GM23338 (cell line): ENCODE data around the gene SEMA3C. TPM values are rescaled to one million over a fixed set of nuclear protein-coding genes. Genes with fewer than 3 reads are reported as not detected.

Source experiments
- ATAC-seq: fragments of 200-7000 bp; cut with Tn5 transposase; 3 replicates; pipeline ENCODE4 v1.9.1; 2020
- DNase-seq: peaks from one replicate; pipeline ENCODE4 v3.0.0-alpha.2; 2015; ENCODE audit warnings: low spot score
- H2AFZ ChIP-seq: fragments of 200-600 bp; sonication (generic); 2 replicates; pipeline ENCODE4 v1.8.0; 2016; ENCODE audit warnings: antibody characterized with exemption, mild to moderate bottlenecking, moderate library complexity
- H3F3A ChIP-seq: fragments of 200-600 bp; sonication (generic); replicated peaks from 2 replicates; pipeline ENCODE4 v1.8.0; 2017; ENCODE audit warnings: antibody characterized with exemption, mixed run types, low read depth
- H3K27ac ChIP-seq: fragments of 200-600 bp; sonication (generic); 2 replicates; pipeline ENCODE4 v1.6.1; 2016; ENCODE audit warnings: low read depth
- H3K27me3 ChIP-seq: fragments of 200-600 bp; sonication (generic); 2 replicates; pipeline ENCODE4 v1.8.0; 2016; ENCODE audit warnings: mild to moderate bottlenecking, mixed run types, moderate library complexity; ENCODE audit not compliant: insufficient read depth
- H3K36me3 ChIP-seq: fragments of 200-600 bp; sonication (generic); 2 replicates; pipeline ENCODE4 v1.8.0; 2016; ENCODE audit warnings: mild to moderate bottlenecking; ENCODE audit not compliant: insufficient read depth
- H3K4me1 ChIP-seq: fragments of 200-600 bp; sonication (generic); 2 replicates; pipeline ENCODE4 v1.8.0; 2016; ENCODE audit warnings: mild to moderate bottlenecking, moderate library complexity; ENCODE audit not compliant: insufficient read depth
- H3K4me2 ChIP-seq: fragments of 200-600 bp; sonication (generic); 2 replicates; pipeline ENCODE4 v1.7.1; 2017; ENCODE audit warnings: mixed run types
- H3K4me3 ChIP-seq: fragments of 200-600 bp; sonication (generic); 2 replicates; pipeline ENCODE4 v1.6.1; 2016; ENCODE audit warnings: mixed run types
- H3K79me2 ChIP-seq: fragments of 200-600 bp; sonication (generic); replicated peaks from 2 replicates; pipeline ENCODE4 v1.8.0; 2017; ENCODE audit warnings: mild to moderate bottlenecking; ENCODE audit not compliant: insufficient read depth
- H3K9me2 ChIP-seq: fragments of 200-600 bp; sonication (generic); 2 replicates; pipeline ENCODE4 v1.8.0; 2017; ENCODE audit not compliant: insufficient read depth
- H4K20me1 ChIP-seq: fragments of 200-600 bp; sonication (generic); replicated peaks from 2 replicates; pipeline ENCODE4 v1.8.0; 2017; ENCODE audit warnings: mild to moderate bottlenecking; ENCODE audit not compliant: insufficient read depth
- H3K27ac Mint-ChIP-seq: 2 replicates; pipeline ENCODE4 v1.8.0; 2020; ENCODE audit warnings: inconsistent platforms, mild to moderate bottlenecking, moderate library complexity, mixed read lengths
- H3K27me3 Mint-ChIP-seq: 3 replicates; pipeline ENCODE4 v1.8.0; 2022; ENCODE audit warnings: low read depth, mild to moderate bottlenecking, moderate library complexity, mixed read lengths, inconsistent platforms; ENCODE audit not compliant: insufficient read depth, poor library complexity
- H3K36me3 Mint-ChIP-seq: 3 replicates; pipeline ENCODE4 v1.8.0; 2021; ENCODE audit warnings: low read depth, mild to moderate bottlenecking, inconsistent platforms, moderate library complexity, mixed read lengths
- H3K4me1 Mint-ChIP-seq: 3 replicates; pipeline ENCODE4 v1.8.0; 2020; ENCODE audit warnings: mild to moderate bottlenecking, inconsistent platforms, mixed read lengths
- H3K4me3 Mint-ChIP-seq: 3 replicates; pipeline ENCODE4 v1.8.0; 2021; ENCODE audit warnings: moderate library complexity, mild to moderate bottlenecking, inconsistent platforms, mixed read lengths
- H3K9me3 Mint-ChIP-seq: 3 replicates; pipeline ENCODE4 v1.8.0; 2020; ENCODE audit warnings: moderate library complexity, mild to moderate bottlenecking, inconsistent platforms, mixed read lengths
- EZH2phosphoT487 ChIP-seq: fragments of 200-600 bp; sonication (generic); IDR thresholded peaks from one replicate; pipeline ENCODE4 v1.8.1; 2018; ENCODE audit warnings: antibody characterized with exemption; ENCODE audit not compliant: unreplicated experiment
- JUNB ChIP-seq: IDR thresholded peaks from one replicate; pipeline ENCODE4 v1.6.1; 2016; ENCODE audit warnings: antibody characterized with exemption; ENCODE audit not compliant: unreplicated experiment
- NANOG ChIP-seq: IDR thresholded peaks from 2 replicates; pipeline ENCODE4 v1.6.1; 2016; ENCODE audit warnings: antibody characterized with exemption, borderline replicate concordance
- POLR2AphosphoS5 ChIP-seq: IDR thresholded peaks from 2 replicates; pipeline ENCODE4 v1.6.1; 2016; ENCODE audit warnings: antibody characterized with exemption, low read depth
- STAT1 ChIP-seq: IDR thresholded peaks from one replicate; pipeline ENCODE4 v1.6.1; 2016; ENCODE audit warnings: antibody characterized with exemption; ENCODE audit not compliant: unreplicated experiment
- ZNF114 ChIP-seq: fragments of 250-450 bp; sonication (Bioruptor Pico); IDR thresholded peaks from 2 replicates; pipeline ENCODE4 v1.5.0; 2020; ENCODE audit warnings: mild to moderate bottlenecking, moderate library complexity
- ZNF331 ChIP-seq: fragments of 250-450 bp; sonication (Bioruptor Pico); IDR thresholded peaks from 2 replicates; pipeline ENCODE4 v1.5.0; 2020; ENCODE audit warnings: low read depth, mild to moderate bottlenecking, moderate library complexity
- ZNF462 ChIP-seq: fragments of 250-450 bp; sonication (Bioruptor Pico); IDR thresholded peaks from 2 replicates; pipeline ENCODE4 v1.5.0; 2020; ENCODE audit warnings: mild to moderate bottlenecking, moderate library complexity
- polyA plus RNA-seq: library from polyadenylated mRNA; unstranded; fragments of >200 nt; fragmentation: Nextera tagmentation; extraction: Ambion mirVana; gene quantifications from 2 replicates; pipeline ENCODE4 v1.2.1, GENCODE V29; 2016
- total RNA-seq: library from RNA; depleted of rRNA; stranded (reverse); fragments of >200 nt; shearing (Covaris generic); gene quantifications from 2 replicates; pipeline ENCODE4 v1.2.3, GENCODE V29; 2014
- TF ChIP-seq, protein P1 (sequence below): IDR thresholded peaks from 2 replicates; pipeline ENCODE4 v1.6.1; 2016; ENCODE audit warnings: antibody characterized with exemption
- TF ChIP-seq, protein P2 (sequence below): IDR thresholded peaks from one replicate; pipeline ENCODE4 v1.6.1; 2018; ENCODE audit warnings: antibody characterized with exemption; ENCODE audit not compliant: unreplicated experiment

SEMA3C gene
- total and polyA plus RNA-seq, 2 experiments from 2014 or later = 1.0 to 3.5 TPM

DNA sequence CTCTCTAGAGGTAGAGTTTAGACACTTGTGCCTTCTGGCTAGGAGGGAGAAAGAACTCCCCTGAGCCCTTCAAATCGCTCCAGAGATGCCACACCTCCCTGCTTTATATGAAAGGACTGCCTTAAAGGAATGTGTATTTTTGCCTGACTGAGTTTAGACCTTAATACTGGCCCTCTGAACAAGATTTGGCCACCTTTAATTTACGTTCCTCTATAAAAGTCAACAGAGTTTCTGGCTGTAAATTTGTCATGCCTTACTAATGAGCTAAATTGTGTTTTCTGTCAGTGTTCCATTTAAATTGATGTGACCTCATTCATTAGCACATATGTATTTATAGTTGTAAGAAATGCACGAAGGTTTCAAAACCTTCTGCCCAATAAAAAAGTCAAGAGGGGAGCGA, 48.0 kb downstream of the SEMA3C start:
- no peaks in the 10 kb centered on the region for H3F3A ChIP-seq
- no peak overlapping the region for H3K4me2 ChIP-seq
- H3K27ac ChIP-seq = no peak overlapping the region
- TF ChIP-seq, protein P1, sequence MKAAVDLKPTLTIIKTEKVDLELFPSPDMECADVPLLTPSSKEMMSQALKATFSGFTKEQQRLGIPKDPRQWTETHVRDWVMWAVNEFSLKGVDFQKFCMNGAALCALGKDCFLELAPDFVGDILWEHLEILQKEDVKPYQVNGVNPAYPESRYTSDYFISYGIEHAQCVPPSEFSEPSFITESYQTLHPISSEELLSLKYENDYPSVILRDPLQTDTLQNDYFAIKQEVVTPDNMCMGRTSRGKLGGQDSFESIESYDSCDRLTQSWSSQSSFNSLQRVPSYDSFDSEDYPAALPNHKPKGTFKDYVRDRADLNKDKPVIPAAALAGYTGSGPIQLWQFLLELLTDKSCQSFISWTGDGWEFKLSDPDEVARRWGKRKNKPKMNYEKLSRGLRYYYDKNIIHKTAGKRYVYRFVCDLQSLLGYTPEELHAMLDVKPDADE = no peak
- no peak overlapping the region for H3K4me3 ChIP-seq
- H3K36me3 ChIP-seq = no peaks in the 10 kb centered on the region
- H3K9me3 Mint-ChIP-seq = no peaks in the 10 kb centered on the region
- no peaks in the 10 kb centered on the region for H3K27me3 Mint-ChIP-seq
- H2AFZ ChIP-seq = no peak overlapping the region
- no peaks in the 10 kb centered on the region for H4K20me1 ChIP-seq
- H3K79me2 ChIP-seq = no peaks in the 10 kb centered on the region
- H3K9me2 ChIP-seq = peaks cover 3% of the 10 kb centered on the region; the same call in 1 of the 2 replicates
- H3K4me1 Mint-ChIP-seq = peaks cover 12% of the 10 kb centered on the region
- no peak for ATAC-seq
- no peaks in the 10 kb centered on the region for H3K27me3 ChIP-seq
- no peak overlapping the region for H3K4me3 Mint-ChIP-seq
- no peak for DNase-seq
- H3K36me3 Mint-ChIP-seq = no peaks in the 10 kb centered on the region
- H3K4me1 ChIP-seq = peaks cover 4% of the 10 kb centered on the region; the same call in 1 of the 2 replicates
- H3K27ac Mint-ChIP-seq = 0 out of 2 replicates have a peak overlapping the region, but pooled peaks have one; percentile 6

DNA sequence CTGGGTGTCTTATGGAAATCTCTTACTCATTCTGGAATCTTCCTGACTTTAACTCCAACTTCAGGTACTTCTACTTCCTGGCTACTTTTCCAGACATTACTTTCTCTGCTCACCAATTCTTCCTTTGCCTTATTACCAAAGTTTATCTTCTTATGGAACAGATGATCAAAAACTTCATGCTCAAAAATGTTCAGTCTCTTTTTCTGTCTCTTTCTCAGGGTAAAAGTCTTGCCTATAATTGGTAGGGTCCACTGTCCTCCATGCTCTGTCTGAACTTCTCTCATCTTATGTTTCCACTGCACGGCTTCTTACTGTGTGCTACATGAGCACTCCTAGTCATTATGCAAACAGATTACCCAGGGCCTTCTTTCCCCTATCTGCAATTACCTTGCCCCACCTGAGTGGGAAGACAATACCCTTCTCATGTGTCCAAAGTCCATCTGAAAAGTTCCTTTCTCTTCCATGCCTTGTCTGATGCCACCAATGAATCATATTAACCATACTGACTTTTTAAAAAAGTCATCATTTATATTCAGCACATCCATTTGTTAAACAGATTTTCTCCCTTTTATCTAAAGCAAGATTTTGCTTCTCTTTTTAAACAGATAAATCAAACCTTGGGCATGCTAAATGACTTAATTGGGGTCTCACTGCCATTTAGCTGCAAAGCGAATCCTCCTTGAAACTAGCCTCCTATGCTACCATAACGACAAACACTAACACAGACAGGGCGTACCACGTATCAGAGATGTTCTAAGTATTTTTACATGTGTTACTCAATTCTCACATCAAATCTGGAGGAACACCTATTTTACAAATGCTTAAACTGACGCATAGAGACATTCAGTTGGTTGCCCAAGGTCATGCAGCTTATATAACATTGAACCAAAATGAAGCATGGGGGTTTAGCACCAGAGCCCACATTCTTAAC, 48.8 kb downstream of the SEMA3C start:
- peaks cover 3% of the 10 kb centered on the region; the same call in 1 of the 2 replicates for H3K9me2 ChIP-seq
- H3F3A ChIP-seq = no peaks in the 10 kb centered on the region
- no peak for ATAC-seq
- H3K4me2 ChIP-seq = no peak overlapping the region
- peak overlapping the region; percentile 12; the same call in 1 of the 2 replicates for H3K27ac Mint-ChIP-seq
- no peaks in the 10 kb centered on the region for H3K36me3 Mint-ChIP-seq
- H2AFZ ChIP-seq = no peak overlapping the region; the same call in 1 of the 2 replicates
- no peak overlapping the region for H3K4me3 ChIP-seq
- no peaks in the 10 kb centered on the region for H3K36me3 ChIP-seq
- H4K20me1 ChIP-seq = no peaks in the 10 kb centered on the region
- H3K4me1 Mint-ChIP-seq = peaks cover 12% of the 10 kb centered on the region
- H3K27me3 ChIP-seq = no peaks in the 10 kb centered on the region
- H3K27ac ChIP-seq = no peak overlapping the region
- peaks cover 4% of the 10 kb centered on the region; the same call in 1 of the 2 replicates for H3K4me1 ChIP-seq
- no peaks in the 10 kb centered on the region for H3K79me2 ChIP-seq
- H3K27me3 Mint-ChIP-seq = no peaks in the 10 kb centered on the region
- no peak for DNase-seq
- H3K9me3 Mint-ChIP-seq = no peaks in the 10 kb centered on the region
- no peak overlapping the region for H3K4me3 Mint-ChIP-seq
- no peak for TF ChIP-seq POLR2AphosphoS5
- TF ChIP-seq, protein P2, sequence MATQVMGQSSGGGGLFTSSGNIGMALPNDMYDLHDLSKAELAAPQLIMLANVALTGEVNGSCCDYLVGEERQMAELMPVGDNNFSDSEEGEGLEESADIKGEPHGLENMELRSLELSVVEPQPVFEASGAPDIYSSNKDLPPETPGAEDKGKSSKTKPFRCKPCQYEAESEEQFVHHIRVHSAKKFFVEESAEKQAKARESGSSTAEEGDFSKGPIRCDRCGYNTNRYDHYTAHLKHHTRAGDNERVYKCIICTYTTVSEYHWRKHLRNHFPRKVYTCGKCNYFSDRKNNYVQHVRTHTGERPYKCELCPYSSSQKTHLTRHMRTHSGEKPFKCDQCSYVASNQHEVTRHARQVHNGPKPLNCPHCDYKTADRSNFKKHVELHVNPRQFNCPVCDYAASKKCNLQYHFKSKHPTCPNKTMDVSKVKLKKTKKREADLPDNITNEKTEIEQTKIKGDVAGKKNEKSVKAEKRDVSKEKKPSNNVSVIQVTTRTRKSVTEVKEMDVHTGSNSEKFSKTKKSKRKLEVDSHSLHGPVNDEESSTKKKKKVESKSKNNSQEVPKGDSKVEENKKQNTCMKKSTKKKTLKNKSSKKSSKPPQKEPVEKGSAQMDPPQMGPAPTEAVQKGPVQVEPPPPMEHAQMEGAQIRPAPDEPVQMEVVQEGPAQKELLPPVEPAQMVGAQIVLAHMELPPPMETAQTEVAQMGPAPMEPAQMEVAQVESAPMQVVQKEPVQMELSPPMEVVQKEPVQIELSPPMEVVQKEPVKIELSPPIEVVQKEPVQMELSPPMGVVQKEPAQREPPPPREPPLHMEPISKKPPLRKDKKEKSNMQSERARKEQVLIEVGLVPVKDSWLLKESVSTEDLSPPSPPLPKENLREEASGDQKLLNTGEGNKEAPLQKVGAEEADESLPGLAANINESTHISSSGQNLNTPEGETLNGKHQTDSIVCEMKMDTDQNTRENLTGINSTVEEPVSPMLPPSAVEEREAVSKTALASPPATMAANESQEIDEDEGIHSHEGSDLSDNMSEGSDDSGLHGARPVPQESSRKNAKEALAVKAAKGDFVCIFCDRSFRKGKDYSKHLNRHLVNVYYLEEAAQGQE = no peak
- no peak for TF ChIP-seq ZNF114
- no peak for TF ChIP-seq NANOG
- TF ChIP-seq EZH2phosphoT487 = no peak
- no peak for TF ChIP-seq ZNF331 (CRISPR knock-in tag)
- no peak for TF ChIP-seq ZNF462 (CRISPR knock-in tag)
- TF ChIP-seq STAT1 = no peak
- no peak for TF ChIP-seq JUNB
